Epithelial cell of proximal tubule (primary cell): ENCODE measurements around the gene GAB2. TPM values are rescaled to one million over a fixed set of nuclear protein-coding genes. Genes with fewer than 3 reads are reported as not detected.
"Not testable (repeated sequence)": the region's sequence is repeated elsewhere in the genome, so short reads cannot be mapped to it uniquely, and the experiment has no call there.

Experiments used
- DNase-seq: peaks from one replicate; pipeline ENCODE4 v3.0.0-alpha.2; 2011; ENCODE audit warnings: low read depth
- H3K4me3 ChIP-seq: 2 replicates; pipeline ENCODE4 v1.5.1; 2011; ENCODE audit warnings: low read depth, mild to moderate bottlenecking, low read length
- total RNA-seq: library from RNA; depleted of rRNA; stranded (reverse); fragments of >200 nt; gene quantifications from 2 replicates; pipeline ENCODE4 v1.2.3, GENCODE V29; 2015
- TF ChIP-seq, protein P1 (sequence below): conservative IDR thresholded peaks from 2 replicates; pipeline ENCODE4 v1.5.1; 2012; ENCODE audit warnings: low read depth, mild to moderate bottlenecking, low read length

The GAB2 gene
- total RNA-seq, 1 donor from 2014 or later, result 15.0 TPM

GRCh38 chr11:78295991-78296930 lies 121.4 kb downstream of the GAB2 start:
- TF ChIP-seq, protein P1, sequence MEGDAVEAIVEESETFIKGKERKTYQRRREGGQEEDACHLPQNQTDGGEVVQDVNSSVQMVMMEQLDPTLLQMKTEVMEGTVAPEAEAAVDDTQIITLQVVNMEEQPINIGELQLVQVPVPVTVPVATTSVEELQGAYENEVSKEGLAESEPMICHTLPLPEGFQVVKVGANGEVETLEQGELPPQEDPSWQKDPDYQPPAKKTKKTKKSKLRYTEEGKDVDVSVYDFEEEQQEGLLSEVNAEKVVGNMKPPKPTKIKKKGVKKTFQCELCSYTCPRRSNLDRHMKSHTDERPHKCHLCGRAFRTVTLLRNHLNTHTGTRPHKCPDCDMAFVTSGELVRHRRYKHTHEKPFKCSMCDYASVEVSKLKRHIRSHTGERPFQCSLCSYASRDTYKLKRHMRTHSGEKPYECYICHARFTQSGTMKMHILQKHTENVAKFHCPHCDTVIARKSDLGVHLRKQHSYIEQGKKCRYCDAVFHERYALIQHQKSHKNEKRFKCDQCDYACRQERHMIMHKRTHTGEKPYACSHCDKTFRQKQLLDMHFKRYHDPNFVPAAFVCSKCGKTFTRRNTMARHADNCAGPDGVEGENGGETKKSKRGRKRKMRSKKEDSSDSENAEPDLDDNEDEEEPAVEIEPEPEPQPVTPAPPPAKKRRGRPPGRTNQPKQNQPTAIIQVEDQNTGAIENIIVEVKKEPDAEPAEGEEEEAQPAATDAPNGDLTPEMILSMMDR, result no peak
- DNase-seq, result no peak
- no peak overlapping the region for H3K4me3 ChIP-seq

- no peak overlapping the region for H3K4me3 ChIP-seq
- DNase-seq, result no peak
- TF ChIP-seq, protein P1, result no peak
Observed at GRCh38 chr11:78295347-78295746, 122.3 kb downstream of the GAB2 start.

GRCh38 chr11:78294100-78294499 lies 123.5 kb downstream of the GAB2 start:
- DNase-seq, H3K4me3 ChIP-seq: not testable (repeated sequence)

GRCh38 chr11:78293536-78293935 lies 124.1 kb downstream of the GAB2 start:
- TF ChIP-seq, protein P1, result no peak
- H3K4me3 ChIP-seq, result no peak overlapping the region
- no peak for DNase-seq

DNA sequence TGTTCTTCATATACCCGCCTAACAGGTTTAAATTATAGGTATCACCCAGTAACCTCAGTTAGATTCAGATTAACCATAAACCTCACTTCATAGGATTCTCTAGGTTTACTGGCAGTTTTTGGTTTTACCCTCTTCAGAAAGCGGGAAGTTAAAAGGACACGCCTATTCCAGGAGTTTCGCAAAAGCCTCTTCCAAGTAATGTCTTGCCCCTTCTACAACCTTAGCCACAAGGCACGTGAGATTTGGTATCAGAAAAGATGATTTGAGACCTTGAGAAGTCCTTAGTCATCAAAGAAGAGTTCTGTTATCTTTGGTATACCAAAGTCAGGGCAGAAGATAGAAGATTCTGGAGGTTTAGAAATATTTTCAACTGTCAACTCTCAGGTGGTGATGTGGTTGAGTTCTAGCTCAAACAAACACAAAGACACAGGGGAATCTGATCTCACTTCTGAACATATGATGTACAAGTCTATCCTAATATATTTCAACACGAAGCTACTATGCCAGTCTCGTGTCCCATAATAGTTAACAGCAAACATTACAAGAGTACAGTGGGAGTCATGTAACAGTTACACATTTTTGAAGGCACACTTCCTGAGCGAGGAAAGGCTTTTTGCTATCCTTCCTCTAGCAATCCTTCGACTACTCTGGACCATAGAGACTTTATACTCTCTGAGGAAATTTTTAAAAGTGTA lies 125.4 kb downstream of the GAB2 start:
- no peak overlapping the region for H3K4me3 ChIP-seq
- DNase-seq, result no peak
- TF ChIP-seq, protein P1, result no peak

DNA sequence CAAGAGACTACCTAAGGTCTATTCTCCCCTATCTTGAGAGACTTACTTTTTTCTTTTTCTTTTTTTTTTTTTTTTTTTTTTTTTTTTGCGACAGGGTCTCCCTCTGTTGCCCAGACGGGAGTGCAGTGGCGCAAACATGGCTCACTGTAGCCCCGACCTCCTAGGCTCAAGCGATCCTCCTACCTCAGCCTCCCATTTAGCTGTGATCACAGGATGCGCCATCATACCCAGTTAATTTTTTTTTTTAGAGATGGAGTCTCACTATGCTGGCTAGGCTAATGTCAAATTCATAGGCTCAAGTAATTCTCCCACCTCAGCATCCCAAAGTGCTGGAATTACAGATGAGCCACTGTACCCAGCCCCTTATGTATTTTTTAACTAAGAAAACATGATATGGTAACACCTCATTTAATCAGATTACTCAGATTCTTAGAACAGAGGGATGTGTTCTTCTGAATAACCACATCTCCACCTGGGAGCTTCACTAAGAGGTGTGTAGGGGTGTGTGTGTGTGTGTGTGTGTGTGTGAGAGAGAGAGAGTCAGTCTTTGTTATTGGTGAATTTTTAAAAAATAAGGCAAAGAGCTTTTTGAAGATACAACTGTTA lies 126.0 kb downstream of the GAB2 start:
- no peak for DNase-seq
- no peak overlapping the region for H3K4me3 ChIP-seq
- TF ChIP-seq, protein P1, result no peak
